Neural cell (in vitro differentiated cells): Measurements from ENCODE around the gene PCDHB10.
"Not testable (repeated sequence)": the region's sequence is repeated elsewhere in the genome, so short reads cannot be mapped to it uniquely, and the experiment has no call there.

Experiments
- CTCF ChIP-seq: fragments of 450-650 bp; IDR thresholded peaks from 2 replicates; pipeline ENCODE4 v1.5.1; 2014; ENCODE audit warnings: antibody characterized with exemption, mild to moderate bottlenecking, moderate library complexity; ENCODE audit not compliant: poor library complexity, severe bottlenecking
- EP300 ChIP-seq: fragments of 450-650 bp; conservative IDR thresholded peaks from 2 replicates; pipeline ENCODE4 v1.6.1; 2014; ENCODE audit warnings: antibody characterized with exemption, mild to moderate bottlenecking, moderate library complexity; ENCODE audit not compliant: poor library complexity, severe bottlenecking
- EZH2 ChIP-seq: fragments of 200-600, 300-800 bp; shearing (Covaris generic), sonication (generic); IDR thresholded peaks from 2 replicates; pipeline ENCODE4 v1.6.1; 2014; ENCODE audit warnings: antibody characterized with exemption, low read length, borderline replicate concordance, mild to moderate bottlenecking; ENCODE audit not compliant: insufficient read depth, poor library complexity, severe bottlenecking
- MXI1 ChIP-seq: fragments of 450-650 bp; conservative IDR thresholded peaks from 2 replicates; pipeline ENCODE4 v1.6.1; 2014; ENCODE audit warnings: antibody characterized with exemption, mild to moderate bottlenecking; ENCODE audit not compliant: poor library complexity, severe bottlenecking
- POLR2AphosphoS5 ChIP-seq: IDR thresholded peaks from 2 replicates; pipeline ENCODE4 v1.6.1; 2012
- RAD21 ChIP-seq: fragments of 450-650 bp; conservative IDR thresholded peaks from 2 replicates; pipeline ENCODE4 v1.6.1; 2014; ENCODE audit warnings: antibody characterized with exemption, mild to moderate bottlenecking, moderate library complexity
- REST ChIP-seq: IDR thresholded peaks from 2 replicates; pipeline ENCODE4 v1.6.1; 2012; ENCODE audit warnings: borderline replicate concordance
- SMC3 ChIP-seq: fragments of 450-650 bp; conservative IDR thresholded peaks from 2 replicates; pipeline ENCODE4 v1.6.1; 2014; ENCODE audit warnings: antibody characterized with exemption, mild to moderate bottlenecking, moderate library complexity; ENCODE audit not compliant: poor library complexity
- TAF1 ChIP-seq: IDR thresholded peaks from 2 replicates; pipeline ENCODE4 v1.6.1; 2012; ENCODE audit warnings: low read depth

GRCh38 chr5:141216035-141216434, 23.9 kb downstream of the PCDHB10 start:
- TF ChIP-seq EZH2, CTCF, POLR2AphosphoS5, RAD21, SMC3, TAF1, REST, EP300, MXI1: not testable (repeated sequence)
